GM21529 (cell line): Measurements from ENCODE around the gene GRAP2.
"Not testable (repeated sequence)": the region's sequence is repeated elsewhere in the genome, so short reads cannot be mapped to it uniquely, and the experiment has no call there.

ENCODE experiments used
- ATAC-seq: cut with Tn5 transposase; IDR thresholded peaks from one replicate; pipeline ENCODE4 v1.9.1; 2021; ENCODE audit not compliant: unreplicated experiment

GRAP2 gene

DNA sequence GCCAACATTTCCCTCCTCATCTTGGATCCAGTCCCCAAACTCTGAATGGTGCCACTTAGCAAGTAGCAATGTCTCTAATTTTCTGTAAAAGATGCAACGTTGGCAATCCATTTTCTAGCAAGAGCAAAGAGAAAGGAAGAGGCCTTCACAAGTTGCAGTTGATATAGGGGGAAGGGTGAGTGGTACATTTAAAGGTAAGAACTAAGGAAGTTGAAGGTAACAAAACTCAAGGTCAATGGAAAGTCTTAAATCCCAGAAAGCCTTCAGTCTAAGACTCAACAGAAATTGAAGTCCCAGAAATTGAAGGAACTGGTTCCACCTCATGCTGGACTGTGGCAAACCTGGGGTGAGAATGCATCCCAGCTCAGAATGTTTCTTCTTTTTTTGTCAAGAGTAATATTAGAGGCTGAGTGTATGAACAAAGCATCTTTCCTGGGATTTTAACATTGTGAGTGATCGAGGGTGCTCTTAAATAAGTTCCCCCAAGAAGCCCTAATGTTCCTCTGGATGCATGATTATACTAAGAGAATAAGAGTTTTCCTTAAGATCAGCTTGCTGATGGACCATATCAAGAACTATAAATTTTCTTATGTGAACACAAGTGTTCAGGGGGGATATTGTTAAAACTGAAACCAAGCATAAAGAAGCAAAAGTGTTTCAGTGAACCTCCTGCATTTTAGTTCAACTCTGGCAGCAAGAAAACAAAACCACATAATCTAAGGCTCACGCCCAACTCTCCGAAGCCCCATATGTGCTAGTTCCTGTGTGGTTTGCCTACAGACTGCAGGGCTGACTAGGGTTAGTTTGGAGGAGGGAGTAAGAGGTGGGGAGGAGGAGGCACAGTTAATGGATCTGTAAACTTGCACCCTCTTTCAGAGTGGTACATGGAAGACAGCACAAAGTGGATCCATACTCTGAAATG lies at the start of gene GRAP2:
GRAP2 (plus strand) TSS at position 779 of the 922 bp plus-strand sequence. CDS start 46,023 bp downstream, outside the sequence.
- peak; percentile 61 for ATAC-seq

DNA sequence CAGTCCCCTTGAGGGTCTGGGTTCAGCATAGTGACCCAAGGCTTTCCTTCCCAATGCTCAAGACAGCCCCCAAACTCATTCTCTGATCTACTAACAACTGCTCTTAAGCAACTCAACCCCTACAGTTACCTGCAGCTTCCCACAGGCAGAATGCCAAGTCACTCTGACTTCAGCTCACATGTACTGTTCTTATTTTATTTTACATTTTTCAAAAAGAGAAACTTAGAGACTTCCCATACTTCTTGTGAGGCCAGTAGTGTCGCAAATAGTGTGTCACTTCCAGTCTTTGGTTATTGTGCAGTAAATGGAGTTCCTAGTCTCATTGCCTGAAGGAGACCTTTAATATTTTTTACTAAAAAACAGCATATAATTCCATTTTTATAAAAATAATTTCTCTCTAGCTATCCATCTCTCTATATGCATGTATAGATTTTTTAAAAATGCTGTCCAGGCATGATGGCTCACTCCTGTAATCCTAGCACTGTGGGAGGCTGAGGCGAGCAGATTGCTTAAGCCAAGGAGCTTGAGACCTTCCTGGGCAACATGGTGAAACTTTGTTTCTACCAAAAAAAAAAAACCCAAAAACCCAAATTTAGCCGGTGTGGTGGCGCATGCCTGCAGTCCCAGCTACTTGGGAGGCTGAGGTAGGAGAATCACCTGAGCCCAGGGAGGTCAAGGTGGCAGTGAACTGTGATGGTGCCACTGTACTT lies 49.1 kb upstream of the GRAP2 start:
- ATAC-seq: no peak

DNA sequence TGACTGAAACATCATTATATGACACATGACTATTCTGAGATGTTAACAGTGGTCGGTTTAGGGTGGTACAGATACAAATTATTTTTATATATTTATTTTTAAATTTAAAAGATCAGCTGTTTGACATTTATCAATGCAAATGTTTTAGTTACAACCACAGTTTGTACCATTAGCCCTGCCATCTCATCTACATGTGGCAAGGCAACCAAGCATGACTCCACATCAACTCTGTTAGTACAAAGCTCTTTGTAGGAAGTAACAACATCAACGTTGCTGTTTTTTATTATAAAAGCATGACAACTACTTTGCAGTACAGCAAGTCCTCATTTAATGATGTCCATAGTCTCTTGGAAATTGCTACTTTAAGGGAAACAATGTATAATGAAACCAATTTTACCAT lies 48.1 kb upstream of the GRAP2 start:
- no peak for ATAC-seq

DNA sequence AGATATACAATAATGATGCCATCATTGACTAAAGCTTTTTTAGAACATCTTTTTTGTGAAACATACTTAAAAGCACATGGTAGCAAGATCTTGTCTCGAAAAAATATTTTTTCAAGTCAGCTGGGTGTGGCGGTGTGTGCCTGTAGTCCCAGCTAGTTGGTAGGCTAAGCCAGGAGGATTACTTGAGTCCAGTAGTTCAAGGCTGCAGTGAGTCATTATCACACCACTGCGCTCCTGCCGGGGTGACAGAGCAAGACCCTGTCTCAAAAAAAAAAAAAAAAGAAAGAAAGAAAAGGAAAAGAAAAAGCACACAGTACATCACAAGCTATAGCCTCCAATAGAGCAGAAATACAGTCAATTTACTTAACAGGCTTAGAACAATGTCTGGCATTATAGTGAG lies 44.3 kb upstream of the GRAP2 start:
- no peak for ATAC-seq

DNA sequence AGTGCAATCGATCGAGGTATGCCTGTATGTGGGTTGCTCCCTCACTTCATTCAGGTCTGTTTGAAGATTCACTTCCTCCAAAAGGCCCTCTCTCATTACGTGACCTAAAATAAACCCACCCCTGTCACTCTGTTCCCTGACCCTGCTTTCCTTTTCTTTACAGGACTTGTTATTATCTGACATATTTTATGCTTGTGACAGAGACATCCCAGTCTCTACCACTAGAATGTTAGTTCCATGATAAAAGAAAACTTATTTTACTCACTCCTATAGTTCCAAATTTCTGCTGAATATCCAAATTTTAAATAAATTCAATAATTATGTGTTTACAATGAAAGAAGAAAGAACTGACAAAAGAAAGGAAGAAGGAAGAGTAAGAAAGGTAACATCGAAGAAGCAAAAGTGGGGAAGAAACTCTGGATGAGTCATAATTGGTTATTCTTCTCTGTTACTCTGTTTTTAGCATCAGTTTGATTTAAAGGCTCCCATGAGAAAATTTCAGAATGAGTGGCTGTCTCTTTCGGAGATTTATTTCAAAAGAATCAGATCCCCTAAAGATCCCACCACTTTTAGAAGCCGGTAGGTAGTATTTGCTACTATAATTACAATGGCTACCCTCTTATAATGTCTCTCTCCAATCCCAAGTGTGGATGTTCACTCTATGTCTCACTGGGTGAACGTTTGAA lies 40.8 kb upstream of the GRAP2 start:
- ATAC-seq: no peak

DNA sequence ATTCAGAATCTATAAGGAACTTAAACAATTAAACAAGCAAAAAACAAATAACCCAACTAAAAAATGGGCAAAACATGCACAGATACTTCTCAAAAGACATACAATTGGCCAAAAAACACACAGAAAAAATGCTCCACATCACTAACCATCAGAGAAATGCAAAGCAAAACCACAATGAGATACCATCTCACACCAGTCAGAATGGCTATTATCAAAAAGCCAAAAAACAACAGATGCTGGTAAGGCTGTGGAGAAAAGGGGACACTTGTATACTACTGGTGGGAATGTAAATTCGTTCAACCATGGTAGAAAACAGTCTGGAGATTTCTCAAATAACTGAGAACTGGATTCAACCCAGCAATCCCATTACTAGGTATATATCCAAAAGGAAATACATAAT lies 32.1 kb upstream of the GRAP2 start:
- ATAC-seq: no peak

DNA sequence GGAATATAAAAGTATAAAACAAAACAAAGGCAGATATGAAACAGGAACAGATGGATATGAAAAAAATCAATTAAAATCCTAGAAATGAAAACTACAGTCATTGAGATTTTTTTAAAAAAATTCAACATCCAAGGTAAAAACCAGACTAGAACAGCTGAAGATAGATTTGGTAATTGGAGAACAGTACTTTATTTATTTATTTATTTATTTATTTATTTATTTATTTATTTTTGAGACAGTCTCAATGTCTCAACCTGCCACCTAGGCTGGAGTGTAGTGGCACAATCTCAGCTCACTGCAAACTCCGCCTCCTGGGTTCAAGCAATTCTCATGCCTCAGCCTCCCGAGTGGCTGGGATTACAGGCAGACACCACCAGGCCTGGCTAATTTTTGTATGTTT lies 31.1 kb upstream of the GRAP2 start:
- ATAC-seq: not testable (repeated sequence)

DNA sequence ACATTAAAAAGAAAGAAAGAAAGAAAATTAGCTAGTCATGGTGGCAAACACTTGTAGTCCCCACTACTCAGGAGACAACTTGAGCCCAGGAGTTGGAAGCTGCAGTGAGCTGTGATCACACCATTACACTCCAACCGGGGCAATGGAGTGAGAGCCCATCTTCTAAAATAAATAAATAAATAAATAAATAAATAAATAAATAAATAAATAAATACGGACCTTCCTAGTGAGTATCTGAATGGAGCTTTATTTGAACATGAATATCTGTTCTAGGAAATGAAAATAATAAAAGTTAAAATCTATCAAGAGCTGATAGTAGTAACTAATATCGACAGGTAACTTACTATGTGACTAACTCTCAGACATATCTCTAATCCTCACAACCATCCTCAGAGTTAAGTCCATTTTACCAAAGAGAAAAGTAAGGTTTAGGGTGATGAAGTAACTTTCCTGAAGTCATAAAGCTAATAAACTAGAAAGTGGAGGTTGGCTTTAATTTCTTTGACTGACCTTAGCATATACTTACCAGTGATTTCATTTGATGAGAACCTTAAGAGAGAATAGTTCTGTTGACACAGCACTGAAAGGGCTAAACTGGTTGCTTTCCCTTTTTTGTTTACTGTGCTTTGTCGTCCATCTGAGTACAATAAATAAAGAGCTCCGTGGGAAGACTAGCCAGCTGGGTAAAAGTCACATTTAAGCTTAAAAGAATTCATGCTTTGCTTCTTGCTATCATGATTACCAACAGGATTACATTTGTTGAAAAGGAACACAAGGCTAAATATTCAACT lies 29.7 kb upstream of the GRAP2 start:
- no peak for ATAC-seq

DNA sequence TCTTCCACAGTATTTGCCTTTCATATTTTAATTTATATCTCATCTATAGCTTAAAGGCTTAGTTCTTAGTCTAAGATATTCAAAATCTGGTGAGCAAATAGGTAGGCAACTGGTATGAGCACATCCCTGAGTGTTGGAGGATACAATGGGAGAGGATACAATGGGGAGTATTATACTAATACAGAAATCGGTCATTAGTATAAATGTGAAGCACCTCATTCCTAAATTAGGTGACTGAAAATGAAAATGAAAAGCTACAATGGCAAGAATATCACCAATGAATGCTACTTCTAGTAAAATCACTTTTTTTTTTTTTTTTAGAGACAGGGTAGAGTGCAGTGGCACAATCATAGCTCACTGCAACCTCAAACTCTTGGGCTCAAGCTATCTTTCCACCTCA lies 28.3 kb upstream of the GRAP2 start:
- no peak for ATAC-seq

DNA sequence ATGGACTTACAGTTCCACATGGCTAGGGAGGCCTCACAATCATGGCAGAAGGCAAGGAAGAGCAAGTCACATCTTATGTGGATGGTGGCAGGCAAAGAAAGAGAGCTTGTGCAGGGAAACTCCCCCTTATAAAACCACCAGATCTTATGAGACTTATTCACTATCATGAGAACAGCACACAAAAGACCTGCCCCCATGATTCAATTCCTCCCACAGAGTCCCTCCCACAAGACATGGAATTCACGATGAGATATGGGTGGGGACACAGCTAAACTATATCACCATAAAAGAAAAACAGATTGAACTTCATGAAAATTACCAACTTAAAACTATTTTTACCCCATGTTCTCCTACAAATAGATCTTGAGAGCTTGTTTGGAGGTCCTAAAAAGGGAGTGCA lies 26.9 kb upstream of the GRAP2 start:
- no peak for ATAC-seq

DNA sequence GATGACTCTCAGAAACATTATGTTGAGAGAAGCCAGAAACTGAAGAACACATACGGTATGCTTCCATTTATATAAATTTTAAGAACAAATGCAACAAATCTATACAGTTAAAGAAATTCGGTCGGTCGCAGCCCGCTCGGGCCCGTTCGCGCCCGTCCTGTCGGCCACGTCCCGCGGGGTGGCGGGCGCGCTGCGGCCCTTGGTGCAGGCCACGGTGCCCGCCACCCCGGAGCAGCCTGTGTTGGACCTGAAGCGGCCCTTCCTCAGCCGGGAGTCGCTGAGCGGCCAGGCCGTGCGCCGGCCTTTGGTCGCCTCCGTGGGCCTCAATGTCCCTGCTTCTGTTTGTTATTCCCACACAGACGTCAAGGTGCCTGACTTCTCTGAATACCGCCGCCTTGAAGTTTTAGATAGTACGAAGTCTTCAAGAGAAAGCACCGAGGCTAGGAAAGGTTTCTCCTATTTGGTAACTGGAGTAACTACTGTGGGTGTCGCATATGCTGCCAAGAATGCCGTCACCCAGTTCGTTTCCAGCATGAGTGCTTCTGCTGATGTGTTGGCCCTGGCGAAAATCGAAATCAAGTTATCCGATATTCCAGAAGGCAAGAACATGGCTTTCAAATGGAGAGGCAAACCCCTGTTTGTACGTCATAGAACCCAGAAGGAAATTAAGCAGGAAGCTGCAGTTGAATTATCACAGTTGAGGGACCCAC lies 25.6 kb upstream of the GRAP2 start:
- ATAC-seq: not testable (repeated sequence)

DNA sequence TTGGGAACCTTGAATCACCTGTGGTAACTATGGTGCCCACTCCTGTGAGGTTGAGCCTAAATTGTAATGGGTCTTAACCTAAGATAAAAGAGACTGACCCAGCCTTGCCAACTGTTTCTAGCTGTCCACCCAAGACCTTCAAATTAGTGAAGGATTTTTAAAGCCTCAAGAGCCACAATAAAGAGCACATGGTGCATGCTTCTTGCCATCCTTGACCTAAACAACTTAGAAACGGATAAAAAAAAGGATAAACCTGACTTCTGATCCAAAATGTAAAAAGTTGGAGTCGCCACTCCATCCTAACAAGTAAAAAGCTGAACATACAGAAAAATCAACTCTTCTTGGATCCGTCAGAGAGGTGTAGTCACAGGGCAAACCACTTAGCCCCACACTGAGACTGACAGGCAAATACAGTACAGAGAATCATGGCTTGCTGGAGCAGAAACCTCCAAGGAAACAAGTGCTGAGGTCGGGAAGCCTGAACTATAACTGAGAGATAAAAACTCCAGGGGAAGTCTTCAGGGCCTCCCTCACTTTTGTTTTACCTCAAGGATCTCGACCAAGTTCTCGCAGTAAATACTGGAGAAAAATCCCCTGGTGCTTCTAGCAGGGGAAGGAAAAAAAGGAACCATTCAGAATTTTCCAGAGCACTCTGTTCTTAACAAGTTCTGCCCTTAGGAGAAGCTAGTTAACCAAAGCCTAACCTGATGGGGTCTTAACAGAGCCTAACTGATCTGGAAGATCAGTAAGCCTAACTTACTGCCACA lies 23.6 kb upstream of the GRAP2 start:
- no peak for ATAC-seq

DNA sequence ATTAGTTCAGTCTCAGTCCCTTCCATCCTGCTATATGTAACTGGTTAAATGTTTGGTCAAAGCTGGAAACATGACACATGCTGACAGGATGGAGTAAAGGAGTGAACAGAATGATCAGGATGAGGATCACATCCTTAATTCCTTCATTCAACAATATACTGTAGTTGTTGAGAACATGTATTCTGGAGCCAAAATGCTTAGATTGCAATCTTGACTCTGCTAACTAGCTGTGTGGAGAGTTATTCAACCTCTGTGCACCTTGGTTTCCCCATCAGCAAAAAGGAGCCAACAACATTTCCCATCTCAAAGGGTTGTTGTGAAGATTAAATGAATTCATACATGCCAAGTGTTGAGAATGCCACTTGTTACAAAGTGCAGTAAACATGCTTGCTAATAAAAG lies 20.2 kb upstream of the GRAP2 start:
- no peak for ATAC-seq

DNA sequence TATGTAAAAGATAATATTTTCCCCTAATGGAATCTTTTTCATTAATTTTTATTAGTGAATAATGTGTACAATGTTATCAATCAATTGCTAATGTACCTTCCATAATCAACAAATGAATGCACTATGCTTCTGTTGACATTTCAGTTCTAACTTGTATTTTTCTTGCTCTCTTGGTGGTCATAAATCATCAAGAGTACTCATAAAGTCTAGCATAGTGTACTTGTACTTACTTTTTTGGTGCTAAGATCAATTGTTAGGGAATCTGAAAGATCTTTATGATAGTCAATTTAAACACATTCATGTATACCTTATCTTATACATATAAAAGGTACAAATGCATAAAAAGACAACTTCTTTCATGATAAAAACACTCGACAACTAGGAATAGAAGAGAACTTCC lies 17.8 kb upstream of the GRAP2 start:
- no peak for ATAC-seq

DNA sequence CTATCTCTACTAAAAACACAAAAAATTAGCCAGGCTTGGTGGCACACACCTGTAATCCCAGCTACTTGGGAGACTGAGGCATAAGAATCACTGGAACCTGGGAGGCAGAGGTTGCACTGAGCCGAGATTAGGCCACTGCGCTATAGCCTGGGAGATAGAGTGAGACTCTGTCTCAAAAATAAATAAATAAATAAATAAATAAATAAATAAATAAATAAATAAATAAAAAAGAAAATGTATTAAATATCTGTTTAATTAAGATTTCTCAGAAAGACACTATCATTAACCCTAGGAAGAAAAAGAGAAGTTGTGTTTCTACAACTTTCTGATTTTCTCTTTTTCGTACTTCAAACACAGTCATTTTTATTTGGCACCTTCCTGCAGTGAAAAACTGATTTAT lies 11.0 kb upstream of the GRAP2 start:
- ATAC-seq: not testable (repeated sequence)

DNA sequence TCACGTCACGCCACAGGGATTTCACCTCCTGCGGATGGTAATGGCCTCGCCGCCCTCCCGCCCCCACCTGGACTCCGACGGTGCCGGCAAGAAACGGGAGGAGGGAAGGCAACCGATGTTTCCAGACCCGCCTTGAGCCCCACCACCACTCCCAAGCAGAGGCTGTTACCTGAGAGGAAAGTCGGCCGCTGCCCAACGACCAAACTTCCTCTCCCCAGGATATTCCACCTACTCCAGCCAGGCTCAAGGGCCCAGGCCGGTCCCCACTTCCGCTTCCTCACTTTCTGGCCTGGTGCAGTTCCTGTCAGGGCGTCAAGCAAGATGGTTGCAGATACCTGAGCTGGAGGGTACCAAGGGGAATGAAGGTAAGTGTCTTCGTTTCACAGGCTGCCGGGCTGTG lies 7.4 kb upstream of the GRAP2 start, which contains the start of gene ENTHD1:
ENTHD1 (minus strand) TSS at position 235 of the 400 bp plus-strand sequence. CDS start 6,012 bp downstream, outside the sequence.
- no peak for ATAC-seq

DNA sequence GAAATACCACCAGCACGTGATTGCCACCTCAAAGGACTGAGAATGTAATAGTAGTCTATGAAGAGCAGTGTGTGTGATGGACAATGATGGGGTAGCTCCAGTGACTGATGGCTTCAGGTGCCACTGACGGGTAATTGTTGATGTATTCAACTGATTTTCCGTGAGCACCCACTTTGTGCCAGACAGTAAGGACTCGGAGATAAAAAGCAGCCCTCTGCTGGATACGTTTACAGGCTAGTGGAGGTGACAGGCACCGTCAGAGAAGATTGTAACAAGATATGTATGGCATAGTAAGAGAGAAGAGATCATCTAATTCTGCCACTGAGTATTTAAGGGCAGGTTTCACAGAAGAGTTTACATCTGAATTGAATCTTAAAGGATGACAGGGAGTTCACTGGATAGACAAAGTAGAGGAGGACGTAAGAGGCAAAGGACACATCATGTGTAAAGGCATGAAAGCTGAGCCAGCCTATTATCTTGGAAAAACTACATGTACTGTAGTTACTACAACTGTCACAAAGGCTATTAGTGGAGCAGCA lies 6.3 kb upstream of the GRAP2 start:
- ATAC-seq: no peak

DNA sequence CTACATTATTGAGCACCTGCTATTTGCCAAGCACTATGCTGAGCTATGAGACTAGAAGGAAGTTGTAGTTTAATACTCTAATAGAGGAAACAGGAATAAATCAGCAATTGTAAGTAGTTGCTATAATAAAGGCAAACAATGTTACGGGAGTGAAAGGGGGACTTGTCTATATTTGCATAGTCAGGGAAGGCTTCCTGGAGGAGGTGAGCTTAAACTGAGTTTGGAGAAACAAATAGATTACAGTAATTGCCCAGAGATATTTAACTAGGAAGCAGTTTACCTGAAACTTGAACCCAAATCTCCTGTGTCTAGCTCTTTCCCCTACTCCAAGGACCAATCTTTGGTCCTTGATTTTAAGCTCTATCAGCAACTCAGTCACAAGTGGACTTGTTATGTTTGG lies 5.2 kb upstream of the GRAP2 start:
- ATAC-seq: no peak
